Measurements from ENCODE around the gene RAD51C. TPM values are rescaled to one million over a fixed set of nuclear protein-coding genes. Genes with fewer than 3 reads are reported as not detected.

Gene RAD51C
- total and polyA plus RNA-seq, 9 of the 15 experiments (the other 6 are each of a cell fraction or from before 2014, with no cell fraction given): 93.9 to 341 (median 135) TPM

DNA sequence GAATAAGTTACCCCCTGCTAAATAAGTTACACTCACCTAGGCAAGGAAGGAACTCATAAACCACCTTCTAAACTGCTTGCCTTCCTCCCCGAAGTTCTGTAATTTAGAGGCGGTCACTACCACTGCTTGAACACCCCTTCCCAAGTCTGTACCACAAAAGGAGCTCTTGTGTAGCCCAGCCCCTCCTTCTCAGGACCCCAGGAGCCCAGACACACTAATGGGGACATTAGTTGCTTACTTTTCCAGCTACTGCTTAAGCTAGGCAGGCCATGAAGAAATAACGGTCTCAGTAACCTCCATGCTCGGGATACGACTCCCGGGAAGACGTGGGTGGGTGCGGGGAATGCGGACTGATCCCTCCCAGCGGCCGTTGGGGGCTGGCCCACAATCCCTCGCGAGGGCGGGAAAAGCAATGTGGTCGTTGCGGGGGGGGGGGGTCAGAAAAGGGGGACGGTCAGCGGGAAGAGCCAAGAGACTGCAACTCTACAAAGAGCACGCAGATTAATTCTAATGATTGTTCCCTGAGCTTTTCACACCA lies 632 bp upstream of the RAD51C start, which contains the start of gene TEX14 (continued):
- TF ChIP-seq, protein P1, sequence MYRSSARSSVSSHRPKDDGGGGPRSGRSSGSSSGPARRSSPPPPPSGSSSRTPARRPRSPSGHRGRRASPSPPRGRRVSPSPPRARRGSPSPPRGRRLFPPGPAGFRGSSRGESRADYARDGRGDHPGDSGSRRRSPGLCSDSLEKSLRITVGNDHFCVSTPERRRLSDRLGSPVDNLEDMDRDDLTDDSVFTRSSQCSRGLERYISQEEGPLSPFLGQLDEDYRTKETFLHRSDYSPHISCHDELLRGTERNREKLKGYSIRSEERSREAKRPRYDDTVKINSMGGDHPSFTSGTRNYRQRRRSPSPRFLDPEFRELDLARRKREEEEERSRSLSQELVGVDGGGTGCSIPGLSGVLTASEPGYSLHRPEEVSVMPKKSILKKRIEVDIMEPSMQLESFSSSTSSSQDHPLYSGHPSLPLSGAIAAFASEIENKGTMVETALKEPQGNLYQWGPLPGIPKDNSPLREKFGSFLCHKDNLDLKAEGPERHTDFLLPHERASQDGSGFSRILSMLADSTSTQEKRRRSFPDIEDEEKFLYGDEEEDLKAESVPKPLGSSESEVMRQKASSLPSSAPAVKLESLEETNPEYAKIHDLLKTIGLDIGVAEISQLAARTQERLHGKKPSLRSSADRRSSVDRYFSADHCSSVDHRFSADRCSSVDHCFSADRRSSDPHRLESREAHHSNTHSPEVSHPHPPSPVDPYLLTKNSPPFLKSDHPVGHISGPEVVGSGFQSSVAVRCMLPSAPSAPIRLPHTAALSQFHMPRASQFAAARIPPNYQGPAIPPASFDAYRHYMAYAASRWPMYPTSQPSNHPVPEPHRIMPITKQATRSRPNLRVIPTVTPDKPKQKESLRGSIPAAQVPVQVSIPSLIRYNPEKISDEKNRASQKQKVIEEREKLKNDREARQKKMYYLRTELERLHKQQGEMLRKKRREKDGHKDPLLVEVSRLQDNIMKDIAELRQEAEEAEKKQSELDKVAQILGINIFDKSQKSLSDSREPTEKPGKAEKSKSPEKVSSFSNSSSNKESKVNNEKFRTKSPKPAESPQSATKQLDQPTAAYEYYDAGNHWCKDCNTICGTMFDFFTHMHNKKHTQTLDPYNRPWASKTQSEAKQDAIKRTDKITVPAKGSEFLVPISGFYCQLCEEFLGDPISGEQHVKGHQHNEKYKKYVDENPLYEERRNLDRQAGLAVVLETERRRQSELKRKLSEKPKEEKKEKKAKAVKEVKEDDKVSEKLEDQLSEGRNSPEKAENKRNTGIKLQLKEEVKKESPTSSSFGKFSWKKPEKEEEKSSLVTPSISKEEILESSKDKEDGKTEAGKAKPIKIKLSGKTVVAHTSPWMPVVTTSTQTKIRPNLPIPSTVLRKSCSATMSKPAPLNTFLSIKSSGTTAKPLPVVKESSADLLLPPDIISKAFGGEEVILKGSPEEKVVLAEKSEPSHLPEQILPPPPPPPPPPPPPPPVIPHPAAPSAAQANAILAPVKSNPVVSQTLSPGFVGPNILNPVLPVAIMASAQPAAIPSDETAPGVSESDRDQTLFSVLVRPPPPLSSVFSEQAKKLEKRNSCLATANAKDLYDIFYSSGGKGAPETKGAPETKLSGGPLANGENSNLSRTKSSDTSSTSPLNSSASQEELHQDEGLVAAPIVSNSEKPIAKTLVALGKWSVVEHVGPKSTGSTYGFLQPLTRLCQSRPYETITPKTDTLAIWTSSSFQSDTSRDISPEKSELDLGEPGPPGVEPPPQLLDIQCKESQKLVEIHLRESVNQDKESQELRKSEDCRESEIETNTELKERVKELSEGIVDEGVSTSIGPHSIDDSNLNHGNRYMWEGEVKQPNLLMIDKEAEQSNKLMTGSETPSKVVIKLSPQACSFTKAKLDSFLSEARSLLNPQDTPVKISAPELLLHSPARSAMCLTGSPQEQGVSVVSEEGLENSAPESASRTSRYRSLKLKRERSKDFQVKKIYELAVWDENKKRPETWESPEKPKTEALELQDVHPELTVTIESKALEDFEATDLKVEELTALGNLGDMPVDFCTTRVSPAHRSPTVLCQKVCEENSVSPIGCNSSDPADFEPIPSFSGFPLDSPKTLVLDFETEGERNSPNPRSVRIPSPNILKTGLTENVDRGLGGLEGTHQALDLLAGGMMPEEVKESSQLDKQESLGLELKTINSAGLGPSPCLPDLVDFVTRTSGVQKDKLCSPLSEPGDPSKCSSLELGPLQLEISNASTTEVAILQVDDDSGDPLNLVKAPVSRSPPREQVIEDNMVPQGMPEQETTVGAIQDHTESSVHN (IDR thresholded peaks at IDR 0.05; ENCODE audit: borderline replicate concordance in 1 of 2, low read depth in 1 of 2): no peak
- no peak for TF ChIP-seq ZFP1 (CRISPR knock-in tag; IDR thresholded peaks at IDR 0.05)
- no peak for TF ChIP-seq MTA3 (IDR thresholded peaks at IDR 0.05; ENCODE audit: borderline replicate concordance)
- no peak for TF ChIP-seq GATAD2B (IDR thresholded peaks at IDR 0.05; ENCODE audit: borderline replicate concordance)
- TF ChIP-seq, protein P2, sequence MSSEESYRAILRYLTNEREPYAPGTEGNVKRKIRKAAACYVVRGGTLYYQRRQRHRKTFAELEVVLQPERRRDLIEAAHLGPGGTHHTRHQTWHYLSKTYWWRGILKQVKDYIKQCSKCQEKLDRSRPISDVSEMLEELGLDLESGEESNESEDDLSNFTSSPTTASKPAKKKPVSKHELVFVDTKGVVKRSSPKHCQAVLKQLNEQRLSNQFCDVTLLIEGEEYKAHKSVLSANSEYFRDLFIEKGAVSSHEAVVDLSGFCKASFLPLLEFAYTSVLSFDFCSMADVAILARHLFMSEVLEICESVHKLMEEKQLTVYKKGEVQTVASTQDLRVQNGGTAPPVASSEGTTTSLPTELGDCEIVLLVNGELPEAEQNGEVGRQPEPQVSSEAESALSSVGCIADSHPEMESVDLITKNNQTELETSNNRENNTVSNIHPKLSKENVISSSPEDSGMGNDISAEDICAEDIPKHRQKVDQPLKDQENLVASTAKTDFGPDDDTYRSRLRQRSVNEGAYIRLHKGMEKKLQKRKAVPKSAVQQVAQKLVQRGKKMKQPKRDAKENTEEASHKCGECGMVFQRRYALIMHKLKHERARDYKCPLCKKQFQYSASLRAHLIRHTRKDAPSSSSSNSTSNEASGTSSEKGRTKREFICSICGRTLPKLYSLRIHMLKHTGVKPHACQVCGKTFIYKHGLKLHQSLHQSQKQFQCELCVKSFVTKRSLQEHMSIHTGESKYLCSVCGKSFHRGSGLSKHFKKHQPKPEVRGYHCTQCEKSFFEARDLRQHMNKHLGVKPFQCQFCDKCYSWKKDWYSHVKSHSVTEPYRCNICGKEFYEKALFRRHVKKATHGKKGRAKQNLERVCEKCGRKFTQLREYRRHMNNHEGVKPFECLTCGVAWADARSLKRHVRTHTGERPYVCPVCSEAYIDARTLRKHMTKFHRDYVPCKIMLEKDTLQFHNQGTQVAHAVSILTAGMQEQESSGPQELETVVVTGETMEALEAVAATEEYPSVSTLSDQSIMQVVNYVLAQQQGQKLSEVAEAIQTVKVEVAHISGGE (CRISPR knock-in tag; IDR thresholded peaks at IDR 0.05): peak in 1 of 3 experiments; percentile 61; a peak in 2 of 6 replicates

All from K562 (cell line).